Hepatocyte (in vitro differentiated cells): ENCODE measurements around the gene EML6. TPM values are rescaled to one million over a fixed set of nuclear protein-coding genes. Genes with fewer than 3 reads are reported as not detected.

ENCODE experiments used
- DNase-seq: peaks from one replicate; pipeline ENCODE4 v3.0.0-alpha.2; 2016; ENCODE audit warnings: low spot score
- H2AFZ ChIP-seq: fragments of 200-600 bp; sonication (generic); 2 replicates; pipeline ENCODE4 v1.6.0; 2016; ENCODE audit warnings: antibody characterized with exemption, mild to moderate bottlenecking
- H3K27ac ChIP-seq: fragments of 200-600 bp; sonication (generic); 2 replicates; pipeline ENCODE4 v1.5.1; 2016; ENCODE audit warnings: mild to moderate bottlenecking
- H3K27me3 ChIP-seq: fragments of 200-600 bp; sonication (generic); 2 replicates; pipeline ENCODE4 v1.6.1; 2016
- H3K36me3 ChIP-seq: fragments of 200-600 bp; sonication (generic); replicated peaks from 2 replicates; pipeline ENCODE4 v1.5.1; 2016; ENCODE audit warnings: low read depth; ENCODE audit not compliant: insufficient read depth
- H3K4me1 ChIP-seq: fragments of 200-600 bp; sonication (generic); 2 replicates; pipeline ENCODE4 v1.5.1; 2016; ENCODE audit warnings: mild to moderate bottlenecking, moderate library complexity; ENCODE audit not compliant: insufficient read depth
- H3K4me2 ChIP-seq: fragments of 200-600 bp; sonication (generic); 2 replicates; pipeline ENCODE4 v1.6.0; 2016
- H3K4me3 ChIP-seq: fragments of 200-600 bp; sonication (generic); 2 replicates; pipeline ENCODE4 v1.5.1; 2016; ENCODE audit warnings: mild to moderate bottlenecking
- H3K79me2 ChIP-seq: fragments of 200-600 bp; sonication (generic); 2 replicates; pipeline ENCODE4 v1.6.0; 2017; ENCODE audit warnings: mild to moderate bottlenecking
- H3K9me2 ChIP-seq: fragments of 200-600 bp; sonication (generic); replicated peaks from 2 replicates; pipeline ENCODE4 v1.6.0; 2017; ENCODE audit warnings: mild to moderate bottlenecking; ENCODE audit not compliant: insufficient read depth
- H3K9me3 ChIP-seq: fragments of 200-600 bp; sonication (generic); 2 replicates; pipeline ENCODE4 v1.5.1; 2016; ENCODE audit warnings: low read depth, mild to moderate bottlenecking
- H4K20me1 ChIP-seq: fragments of 200-600 bp; sonication (generic); 2 replicates; pipeline ENCODE4 v1.6.0; 2016; ENCODE audit warnings: mild to moderate bottlenecking; ENCODE audit not compliant: insufficient read depth, poor library complexity, severe bottlenecking
- EZH2 ChIP-seq: fragments of 200-600 bp; sonication (generic); IDR thresholded peaks from 2 replicates; pipeline ENCODE4 v1.6.1; 2016; ENCODE audit warnings: antibody characterized with exemption, mild to moderate bottlenecking, borderline replicate concordance
- EZH2phosphoT487 ChIP-seq: fragments of 200-600 bp; sonication (generic); IDR thresholded peaks from one replicate; pipeline ENCODE4 v1.6.1; 2018; ENCODE audit warnings: antibody characterized with exemption, mild to moderate bottlenecking, low read depth, moderate library complexity; ENCODE audit not compliant: unreplicated experiment, severe bottlenecking
- WGBS: methylation state at CpG from one replicate; pipeline ENCODE4 v1.1.6; 2016; ENCODE audit warnings: low lambda C conversion rate; ENCODE audit errors: missing lambda C conversion rate; 5-methylcytosine and 5-hydroxymethylcytosine counted together
- polyA plus RNA-seq: library from polyadenylated mRNA; unstranded; fragments of >200 nt; fragmentation: Nextera tagmentation; extraction: Ambion mirVana; gene quantifications from 2 replicates; pipeline ENCODE4 v1.2.1, GENCODE V29; 2016
- total RNA-seq: library from RNA; depleted of rRNA; stranded (reverse); fragments of >200 nt; gene quantifications from 2 replicates; pipeline ENCODE4 v1.2.3, GENCODE V29; 2014
- TF ChIP-seq, protein P1 (sequence below): fragments of 200-600 bp; sonication (generic); IDR thresholded peaks from 2 replicates; pipeline ENCODE4 v1.5.1; 2016; ENCODE audit warnings: antibody characterized with exemption, mild to moderate bottlenecking; ENCODE audit not compliant: poor library complexity

Gene EML6
- total and polyA plus RNA-seq, 2 experiments from 2014 or later = 1.9 to 4.0 TPM

- Histone ChIP-seq H3K9me3 (no peaks in the 10 kb centered on the region), H3K4me3 (no peak overlapping the region), H3K79me2 (no peaks in the 10 kb centered on the region), H3K36me3 (no peaks in the 10 kb centered on the region), H3K4me2 (no peak overlapping the region), H2AFZ (no peak overlapping the region), H3K4me1 (no peaks in the 10 kb centered on the region), H3K27ac (no peak overlapping the region), H4K20me1 (no peaks in the 10 kb centered on the region), H3K9me2 (no peaks in the 10 kb centered on the region), H3K27me3 (no peaks in the 10 kb centered on the region)
- no peak for DNase-seq
- TF ChIP-seq, protein P1, sequence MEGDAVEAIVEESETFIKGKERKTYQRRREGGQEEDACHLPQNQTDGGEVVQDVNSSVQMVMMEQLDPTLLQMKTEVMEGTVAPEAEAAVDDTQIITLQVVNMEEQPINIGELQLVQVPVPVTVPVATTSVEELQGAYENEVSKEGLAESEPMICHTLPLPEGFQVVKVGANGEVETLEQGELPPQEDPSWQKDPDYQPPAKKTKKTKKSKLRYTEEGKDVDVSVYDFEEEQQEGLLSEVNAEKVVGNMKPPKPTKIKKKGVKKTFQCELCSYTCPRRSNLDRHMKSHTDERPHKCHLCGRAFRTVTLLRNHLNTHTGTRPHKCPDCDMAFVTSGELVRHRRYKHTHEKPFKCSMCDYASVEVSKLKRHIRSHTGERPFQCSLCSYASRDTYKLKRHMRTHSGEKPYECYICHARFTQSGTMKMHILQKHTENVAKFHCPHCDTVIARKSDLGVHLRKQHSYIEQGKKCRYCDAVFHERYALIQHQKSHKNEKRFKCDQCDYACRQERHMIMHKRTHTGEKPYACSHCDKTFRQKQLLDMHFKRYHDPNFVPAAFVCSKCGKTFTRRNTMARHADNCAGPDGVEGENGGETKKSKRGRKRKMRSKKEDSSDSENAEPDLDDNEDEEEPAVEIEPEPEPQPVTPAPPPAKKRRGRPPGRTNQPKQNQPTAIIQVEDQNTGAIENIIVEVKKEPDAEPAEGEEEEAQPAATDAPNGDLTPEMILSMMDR = no peak
- TF ChIP-seq EZH2 (no peak), EZH2phosphoT487 (no peak)
Measured at GRCh38 chr2:54716375-54716774, 7.1 kb upstream of the EML6 start.

- TF ChIP-seq EZH2phosphoT487 (no peak), EZH2 (no peak)
- TF ChIP-seq, protein P1 = no peak
- Histone ChIP-seq H3K4me3 (no peak overlapping the region), H3K27me3 (peaks cover 11% of the 10 kb centered on the region), H3K9me2 (no peaks in the 10 kb centered on the region), H4K20me1 (no peaks in the 10 kb centered on the region), H2AFZ (no peak overlapping the region), H3K79me2 (no peaks in the 10 kb centered on the region), H3K4me2 (no peak overlapping the region), H3K9me3 (no peaks in the 10 kb centered on the region), H3K4me1 (peaks cover 4% of the 10 kb centered on the region), H3K36me3 (no peaks in the 10 kb centered on the region), H3K27ac (no peak overlapping the region)
- no peak for DNase-seq
- 80% methylated on average over 2 of the region's 2 CpGs for WGBS
Measured at GRCh38 chr2:54720563-54720962, 2.9 kb upstream of the EML6 start.

DNA sequence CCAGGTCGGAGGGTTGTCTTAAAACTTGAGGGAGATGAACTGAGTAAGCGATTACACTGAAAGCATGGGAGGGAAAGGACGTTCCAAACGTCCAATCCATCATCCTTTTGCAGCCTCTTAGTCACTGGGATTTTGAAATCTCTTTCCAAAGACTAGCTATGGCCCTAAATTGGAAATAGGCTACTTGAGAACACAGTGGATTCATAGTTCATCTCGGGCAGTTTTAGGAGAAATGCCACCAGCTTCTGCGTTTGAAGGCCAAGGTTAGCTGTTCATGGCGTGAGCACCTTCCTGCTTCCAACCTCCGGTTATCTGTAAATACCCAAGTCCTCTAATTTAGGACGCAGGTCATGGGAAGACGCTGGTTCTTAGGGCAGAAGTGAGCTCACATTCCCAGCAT lies 821 bp upstream of the EML6 start:
- Histone ChIP-seq H3K4me3 (peak overlapping the region; percentile 47), H2AFZ (peak overlapping the region; percentile 96), H3K79me2 (no peaks in the 10 kb centered on the region), H3K27ac (peak overlapping the region; percentile 77), H4K20me1 (no peaks in the 10 kb centered on the region), H3K36me3 (no peaks in the 10 kb centered on the region), H3K4me2 (peak overlapping the region; percentile 89), H3K9me3 (no peaks in the 10 kb centered on the region), H3K4me1 (peaks cover 4% of the 10 kb centered on the region), H3K27me3 (peaks cover 32% of the 10 kb centered on the region), H3K9me2 (no peaks in the 10 kb centered on the region)
- TF ChIP-seq EZH2phosphoT487 (no peak), EZH2 (no peak)
- TF ChIP-seq, protein P1 = no peak
- WGBS = 14% methylated on average over 10 of the region's 10 CpGs
- DNase-seq = no peak
